ENCODE results near the gene MROH7.

MROH7 gene

DNA sequence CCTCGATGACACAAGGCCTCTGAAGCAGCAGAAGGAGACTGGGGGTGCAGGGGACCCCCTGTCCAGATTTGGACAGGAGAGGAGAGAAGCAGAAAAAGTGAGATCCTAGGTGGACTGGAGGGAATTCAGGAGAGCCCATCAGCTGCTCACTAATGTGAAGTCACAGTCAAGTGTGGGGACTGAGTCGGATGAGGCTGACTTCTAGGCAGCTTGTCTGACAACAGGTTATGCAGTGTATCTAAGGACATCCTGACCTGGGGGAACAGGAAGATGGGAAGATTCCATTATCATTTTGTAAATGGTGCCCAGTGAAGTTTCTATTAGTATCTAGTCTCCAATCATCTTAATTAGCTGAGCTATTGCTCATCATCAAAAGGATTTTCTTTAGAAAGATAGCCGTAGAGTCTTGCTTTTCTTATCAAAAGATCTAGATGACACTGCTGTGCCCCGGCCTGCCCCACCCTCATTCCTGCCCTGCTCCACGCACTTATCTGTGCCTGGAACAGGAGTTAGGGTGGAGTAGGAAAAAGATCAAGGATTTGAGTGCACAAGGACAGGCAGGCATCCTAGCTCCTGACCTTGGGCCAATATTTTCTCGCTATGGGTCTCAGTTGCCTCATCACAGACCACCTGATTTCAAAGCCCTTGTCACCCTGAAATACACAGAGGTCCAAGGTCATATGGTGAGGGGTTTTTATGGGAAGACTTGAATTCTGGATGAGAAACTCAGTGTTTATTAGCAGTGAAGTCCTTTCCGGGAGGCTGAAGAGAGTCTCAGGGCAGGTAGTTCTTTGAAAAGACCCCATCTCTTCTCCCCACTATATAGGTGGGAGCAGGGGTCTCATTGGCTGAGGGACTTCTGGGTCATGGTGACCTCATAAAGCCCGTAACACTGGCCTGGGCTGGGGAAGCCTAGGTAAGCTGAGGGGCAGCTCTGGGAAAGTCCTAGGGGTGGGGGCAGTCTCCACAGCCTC is at the start of gene MROH7:
Gene MROH7 (plus strand): TSS at position 924 of the 974 bp plus-strand sequence. CDS start 11,141 bp downstream, outside the sequence.
- no peak for DNase-seq

DNA sequence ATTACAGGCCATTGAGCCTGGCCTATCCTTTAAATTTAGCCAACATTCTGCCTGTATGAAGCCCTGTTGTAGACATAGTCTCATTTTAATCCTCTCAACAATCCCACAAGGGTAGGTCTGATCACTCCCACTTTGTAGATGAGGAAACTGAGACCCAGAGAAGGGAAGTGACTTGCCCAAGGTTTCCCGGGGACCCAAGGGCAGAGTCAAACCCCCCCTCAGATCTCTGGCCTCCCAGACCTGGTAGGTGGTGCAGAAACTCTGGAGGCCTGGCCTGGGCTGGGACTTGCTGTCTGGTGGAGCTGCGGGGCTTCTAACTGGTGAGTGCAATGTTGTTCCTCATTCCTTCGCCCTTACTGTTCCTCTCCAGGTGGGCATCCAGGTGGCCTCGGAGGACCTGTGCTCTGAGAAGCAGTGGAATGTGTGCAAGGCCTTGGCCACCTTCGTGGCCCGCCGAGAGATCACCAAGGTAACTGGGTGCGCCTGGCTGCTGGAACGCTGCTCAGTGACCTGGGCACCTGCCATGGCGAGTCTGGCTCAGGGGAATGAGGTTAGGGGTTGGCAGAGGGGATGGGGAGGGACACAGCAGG is 47.9 kb upstream of the MROH7 start:
- no peak for DNase-seq

DNA sequence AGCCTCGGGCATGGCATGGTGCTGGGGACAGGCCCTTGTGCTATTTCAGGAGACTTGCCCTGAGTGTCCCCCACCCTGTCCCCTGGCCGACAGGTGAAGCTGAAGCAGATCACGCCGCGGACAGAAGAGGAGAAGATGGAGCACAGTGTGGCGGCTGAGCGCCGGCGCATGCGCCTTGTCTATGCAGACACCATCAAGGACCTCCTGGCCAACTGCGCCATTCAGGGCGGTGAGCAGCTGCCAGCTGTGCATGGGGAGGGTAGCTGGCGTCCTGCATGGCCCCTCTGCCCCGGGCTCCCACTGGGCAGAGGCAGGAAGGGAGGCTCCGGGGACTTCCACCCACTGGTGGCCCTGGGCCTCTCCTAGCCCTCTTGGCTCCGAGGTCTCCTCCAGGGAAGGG is 47.1 kb upstream of the MROH7 start:
- DNase-seq: no peak

DNA sequence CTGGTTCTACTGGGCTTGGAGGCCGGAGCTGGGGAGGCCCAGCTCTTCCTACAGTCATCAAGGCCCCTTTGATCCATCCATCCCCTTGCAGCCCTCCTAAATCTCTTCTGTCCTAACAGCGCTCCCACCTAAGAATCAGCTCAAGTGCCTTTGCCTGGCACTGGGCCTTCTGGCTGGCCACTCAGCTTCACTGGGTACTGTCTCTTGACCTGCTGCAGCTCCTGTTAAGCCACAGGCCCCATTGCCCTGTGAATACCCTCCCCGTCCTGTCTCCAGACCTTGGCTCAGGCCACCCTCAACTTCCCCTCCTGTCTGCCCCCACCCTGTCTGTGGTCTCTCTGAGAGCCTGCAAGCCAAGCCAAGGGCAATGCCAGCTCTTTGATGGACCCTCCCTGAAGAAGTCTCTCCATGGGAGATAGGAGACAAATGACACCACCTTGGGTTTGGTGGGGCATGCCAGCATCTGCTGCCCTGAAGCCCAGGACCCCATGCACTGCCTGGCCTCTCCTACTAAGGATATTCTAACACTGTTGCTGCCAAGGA is 45.6 kb upstream of the MROH7 start:
- no peak for DNase-seq

DNA sequence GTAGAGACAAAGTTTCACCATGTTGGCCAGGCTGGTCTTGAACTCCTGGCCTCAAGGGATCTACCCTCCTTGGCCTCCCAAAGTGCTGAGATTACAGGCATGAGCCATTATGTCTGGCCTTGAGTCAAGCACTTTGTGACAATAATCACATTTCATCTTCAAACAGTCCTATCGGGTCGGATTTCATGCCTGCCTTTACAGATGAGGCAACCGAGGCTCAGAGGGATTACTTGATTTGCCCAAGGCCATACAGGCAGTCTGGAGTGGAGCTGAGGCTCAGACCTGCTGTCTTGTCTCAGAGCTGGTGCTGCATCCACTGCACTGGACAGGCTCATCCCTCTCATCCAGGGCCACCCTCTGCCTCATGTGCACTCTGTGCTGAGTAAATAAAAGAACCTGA is 44.8 kb upstream of the MROH7 start:
- DNase-seq: no peak

DNA sequence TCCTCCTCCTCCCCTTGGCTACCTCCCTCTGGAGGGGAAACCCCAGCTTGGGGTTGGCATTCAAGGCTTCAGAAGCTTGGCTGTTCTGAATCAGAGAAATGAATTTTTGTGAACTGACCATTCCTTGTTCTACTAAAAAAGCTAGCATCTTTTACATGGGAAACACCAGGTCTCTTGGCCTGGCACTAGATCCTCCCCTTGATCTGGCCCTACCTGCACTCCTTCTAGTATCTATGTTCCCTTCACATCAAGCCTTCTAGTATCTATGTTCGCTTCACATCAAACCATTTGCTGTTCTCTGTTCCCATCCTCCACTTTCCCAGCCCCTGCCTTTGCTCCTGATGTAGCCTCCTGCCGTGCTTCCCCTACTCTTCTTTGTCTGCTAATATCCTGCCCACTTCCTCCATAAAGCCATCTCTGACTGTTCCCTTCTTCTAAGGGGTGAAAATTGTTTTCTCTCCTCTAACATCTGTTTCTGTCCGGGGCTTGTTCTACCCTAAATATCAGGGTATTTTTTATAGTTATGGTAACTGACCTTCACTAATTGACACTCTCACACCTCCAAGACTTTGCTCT is 44.0 kb upstream of the MROH7 start:
- no peak for DNase-seq

DNA sequence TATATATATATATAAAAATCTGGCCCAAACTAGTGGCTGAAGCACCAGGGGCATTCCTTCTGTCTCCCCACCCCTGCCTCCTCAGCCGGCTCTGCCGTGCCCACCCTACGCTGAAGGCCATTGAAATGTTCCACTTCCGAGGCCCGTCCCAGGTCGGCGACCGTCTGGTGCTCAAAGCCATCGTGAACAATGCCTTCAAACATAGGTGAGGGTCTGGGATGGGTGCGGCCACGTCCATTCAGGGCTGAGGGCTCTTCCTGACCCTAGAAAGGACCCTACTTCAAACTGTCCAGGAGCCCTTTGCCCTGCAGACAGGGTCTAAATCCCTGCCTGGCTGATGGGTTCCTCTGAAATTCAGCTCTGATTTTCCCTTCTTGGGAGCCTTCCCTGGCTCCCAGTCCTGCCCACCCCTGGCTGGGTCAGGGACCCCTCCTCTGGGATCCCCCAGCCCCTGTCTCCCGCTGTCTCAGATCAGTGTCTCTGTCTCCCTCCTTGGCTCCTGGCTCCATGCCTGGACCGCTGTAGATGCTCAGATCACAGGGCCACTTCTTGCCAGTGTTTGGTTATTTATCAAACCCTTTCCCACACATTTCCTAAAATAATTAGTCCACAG is 42.3 kb upstream of the MROH7 start:
- DNase-seq: no peak

DNA sequence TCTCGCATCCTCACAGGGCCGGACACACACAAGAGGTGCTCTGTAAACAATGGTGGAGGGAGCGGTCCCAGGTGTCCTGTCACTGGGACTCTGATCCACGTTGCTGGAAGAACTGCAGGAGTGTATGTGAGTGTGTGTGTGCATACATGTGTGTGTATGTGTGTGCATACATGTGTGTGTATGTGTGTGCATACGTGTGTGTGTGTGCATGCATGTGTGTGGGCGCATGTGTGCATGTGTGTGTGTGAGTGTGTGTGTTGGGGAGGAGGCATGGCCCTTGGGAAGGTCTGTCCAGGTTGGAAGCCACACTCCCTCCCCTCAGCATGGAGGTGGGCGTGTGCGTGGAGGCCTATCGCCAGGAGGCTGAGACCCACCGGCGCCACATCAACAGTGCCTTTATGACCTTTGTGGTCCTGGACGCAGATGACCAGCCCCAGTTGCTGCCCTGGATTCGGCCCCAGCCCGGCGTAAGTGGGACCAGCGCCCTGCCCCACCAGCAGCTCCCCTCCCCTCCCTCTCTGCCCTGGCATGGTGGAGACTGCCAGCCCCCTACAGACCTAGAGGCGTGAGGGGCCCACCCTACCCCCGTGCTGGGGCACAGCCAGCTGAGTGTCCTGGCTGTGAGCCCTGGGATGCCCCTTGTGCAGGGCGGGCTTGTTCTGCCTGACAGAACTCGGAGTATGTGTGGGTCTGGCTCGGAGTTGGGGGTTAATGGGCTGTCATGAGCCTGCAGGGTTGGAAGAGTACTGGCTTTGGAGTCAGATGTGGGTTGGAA is 40.5 kb upstream of the MROH7 start:
- DNase-seq: no peak

DNA sequence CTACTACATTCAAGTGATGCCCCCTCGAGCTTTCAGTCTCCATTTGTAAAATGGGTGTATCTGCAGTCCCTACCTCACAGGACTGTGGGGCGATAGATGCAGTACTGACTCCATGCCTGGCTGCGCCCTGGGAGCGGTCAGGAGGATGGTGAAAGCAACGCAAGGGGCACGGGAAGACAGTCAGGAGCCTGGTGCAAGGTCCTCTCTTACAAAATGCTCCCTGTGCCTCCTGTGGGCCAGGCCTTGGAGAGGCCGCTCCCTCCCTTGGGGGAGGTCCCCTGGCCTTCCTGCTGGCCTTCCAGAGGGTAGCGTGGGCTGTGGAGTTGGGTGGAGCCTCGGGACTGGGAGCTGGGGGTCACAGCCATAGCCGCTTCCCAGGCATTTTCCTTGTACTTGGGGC is 39.9 kb upstream of the MROH7 start:
- no peak for DNase-seq

DNA sequence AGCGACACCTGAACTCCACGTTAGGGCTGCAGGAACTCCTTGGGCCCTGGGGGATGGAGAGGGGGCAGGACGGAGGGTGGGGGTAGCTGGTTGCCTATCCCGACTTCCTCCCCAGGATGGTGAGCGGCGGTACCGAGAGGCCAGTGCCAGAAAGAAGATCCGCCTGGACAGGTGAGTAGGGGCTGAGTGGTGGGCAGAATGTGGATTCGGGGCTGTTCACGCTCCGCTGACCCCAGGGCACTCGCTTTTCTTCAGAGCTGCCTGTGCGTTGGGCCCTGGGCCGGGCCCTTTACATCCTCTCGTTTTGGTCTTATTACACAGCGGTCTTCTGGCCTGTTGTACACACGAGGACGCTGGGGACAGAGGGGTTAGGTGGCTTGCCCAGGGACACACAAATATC is 39.0 kb upstream of the MROH7 start:
- DNase-seq: no peak

DNA sequence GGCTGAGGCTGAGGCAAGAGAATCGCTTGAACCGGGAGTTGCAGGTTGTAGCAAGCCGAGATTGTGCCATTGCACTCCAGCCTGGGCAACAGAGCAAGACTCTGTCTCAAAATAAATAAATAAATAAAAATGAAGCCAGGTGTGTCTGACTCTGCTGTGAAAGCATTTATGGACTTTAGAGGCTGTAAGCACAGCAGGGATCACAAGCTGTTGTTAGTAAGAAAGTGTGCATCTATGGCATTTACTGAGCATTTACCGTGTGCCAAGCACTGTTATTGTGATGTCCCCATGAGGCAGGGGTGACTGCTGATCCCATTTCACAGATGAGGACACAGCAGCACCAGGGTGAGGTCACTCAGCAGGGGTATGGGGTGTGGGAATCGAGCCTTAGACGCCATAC is 38.3 kb upstream of the MROH7 start:
- no peak for DNase-seq

DNA sequence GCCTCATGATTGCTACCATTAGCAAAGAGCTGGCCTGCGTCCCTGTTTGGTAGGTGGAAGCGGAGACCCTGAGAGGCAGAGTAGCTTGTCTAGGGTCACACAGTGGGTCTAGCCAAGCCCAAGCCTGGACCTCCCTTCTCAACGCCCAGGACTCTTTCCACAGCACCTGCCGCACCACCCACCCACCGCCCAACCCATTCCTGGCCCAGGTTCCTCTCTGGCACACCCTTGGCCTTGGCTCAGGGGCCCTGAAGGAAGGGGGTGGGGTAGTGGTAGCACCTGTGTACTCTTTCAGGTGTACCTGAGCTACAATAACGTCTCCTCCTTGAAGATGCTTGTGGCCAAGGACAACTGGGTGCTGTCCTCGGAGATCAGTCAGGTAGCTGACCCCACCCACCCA is 37.5 kb upstream of the MROH7 start:
- DNase-seq: no peak

DNA sequence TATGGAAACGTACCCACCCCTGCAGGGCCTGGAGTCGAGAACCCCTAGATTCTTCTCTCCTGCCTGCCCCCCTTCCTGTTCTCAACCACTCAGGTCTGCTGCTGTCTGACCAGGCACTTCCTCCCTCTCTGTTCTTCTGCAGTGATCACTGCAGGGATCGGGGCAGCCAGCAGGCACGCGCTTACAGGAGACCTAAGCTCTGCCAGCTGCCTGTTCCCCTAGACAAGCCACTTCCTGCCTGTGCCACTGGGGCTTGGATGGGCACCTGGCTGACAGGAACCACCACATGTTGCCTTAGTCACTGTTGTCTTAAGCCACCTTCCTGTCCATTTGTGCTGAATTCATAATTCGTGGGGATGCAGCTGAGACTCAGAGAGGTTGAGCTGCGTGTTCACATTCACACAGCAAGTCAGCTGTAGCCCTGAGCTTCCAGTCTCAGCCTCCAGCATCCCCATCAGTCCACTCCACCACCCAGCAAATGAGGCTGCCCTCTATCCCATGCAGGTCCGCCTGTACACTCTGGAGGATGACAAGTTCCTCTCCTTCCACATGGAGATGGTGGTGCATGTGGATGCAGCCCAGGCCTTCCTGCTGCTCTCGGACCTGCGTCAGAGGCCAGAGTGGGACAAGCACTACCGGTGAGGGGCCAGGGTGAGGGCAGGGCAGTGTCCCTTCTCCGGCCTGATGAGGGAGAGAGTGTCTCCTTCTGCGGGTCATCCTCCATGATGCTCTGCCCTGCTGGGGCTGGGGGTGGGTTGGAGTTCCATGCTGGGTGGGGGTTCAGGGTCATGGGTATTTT is 36.8 kb upstream of the MROH7 start:
- peak; percentile 81 for DNase-seq

DNA sequence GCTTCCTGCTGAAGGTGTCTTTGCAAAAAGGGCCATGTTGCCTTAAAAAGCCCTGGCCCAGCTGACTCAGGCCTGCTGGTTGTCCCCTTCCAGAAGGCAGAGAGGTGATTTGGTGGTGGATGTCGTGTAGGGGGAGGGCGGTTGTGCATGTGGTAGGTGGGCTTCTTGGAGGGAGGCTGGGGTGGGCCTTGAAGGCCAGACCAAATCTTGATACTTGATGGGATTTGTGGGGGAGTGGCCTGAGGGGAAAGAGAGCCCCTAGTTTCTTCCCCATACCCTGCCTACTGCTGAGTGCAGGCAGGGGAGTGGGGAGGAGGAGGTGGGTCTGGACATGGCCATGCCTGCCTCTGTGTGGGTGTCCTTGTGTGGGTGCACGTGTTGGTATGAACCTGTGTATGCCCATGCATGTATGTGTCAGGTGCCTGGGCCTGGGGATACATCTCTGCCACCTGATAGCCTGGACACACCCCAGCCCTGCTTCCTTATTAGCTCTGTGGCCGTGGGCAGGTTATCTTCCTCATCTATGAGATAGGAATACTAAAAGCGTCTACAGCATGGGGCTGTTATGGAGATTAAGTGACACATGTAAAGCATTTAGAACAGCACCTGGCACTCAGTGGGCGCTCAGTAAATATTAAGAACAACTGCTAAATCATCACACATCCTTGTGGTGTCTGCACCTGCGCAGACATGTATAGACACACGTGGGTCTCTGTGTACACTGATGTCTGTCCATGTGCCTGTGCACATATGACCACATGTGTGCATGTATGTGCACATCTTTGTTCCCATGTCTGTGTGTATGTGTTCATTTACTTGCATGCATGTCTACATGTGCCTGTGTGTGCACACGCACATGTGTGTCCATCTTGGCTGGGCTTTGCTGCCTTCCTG is 35.2 kb upstream of the MROH7 start:
- DNase-seq: no peak

DNA sequence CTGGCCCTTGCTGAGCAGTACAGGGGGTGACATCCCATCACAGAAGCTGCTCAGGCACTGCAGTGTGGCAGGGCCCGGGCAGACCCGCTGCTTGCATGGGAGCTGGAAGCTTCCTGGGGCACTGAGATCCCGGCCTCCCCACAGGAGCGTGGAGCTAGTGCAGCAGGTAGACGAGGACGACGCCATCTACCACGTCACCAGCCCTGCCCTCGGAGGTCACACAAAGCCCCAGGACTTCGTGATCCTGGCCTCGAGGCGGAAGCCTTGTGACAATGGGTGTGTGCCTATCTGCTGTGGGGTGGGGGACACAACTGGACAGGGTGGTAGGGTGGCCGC is 34.6 kb upstream of the MROH7 start:
- DNase-seq: no peak

DNA sequence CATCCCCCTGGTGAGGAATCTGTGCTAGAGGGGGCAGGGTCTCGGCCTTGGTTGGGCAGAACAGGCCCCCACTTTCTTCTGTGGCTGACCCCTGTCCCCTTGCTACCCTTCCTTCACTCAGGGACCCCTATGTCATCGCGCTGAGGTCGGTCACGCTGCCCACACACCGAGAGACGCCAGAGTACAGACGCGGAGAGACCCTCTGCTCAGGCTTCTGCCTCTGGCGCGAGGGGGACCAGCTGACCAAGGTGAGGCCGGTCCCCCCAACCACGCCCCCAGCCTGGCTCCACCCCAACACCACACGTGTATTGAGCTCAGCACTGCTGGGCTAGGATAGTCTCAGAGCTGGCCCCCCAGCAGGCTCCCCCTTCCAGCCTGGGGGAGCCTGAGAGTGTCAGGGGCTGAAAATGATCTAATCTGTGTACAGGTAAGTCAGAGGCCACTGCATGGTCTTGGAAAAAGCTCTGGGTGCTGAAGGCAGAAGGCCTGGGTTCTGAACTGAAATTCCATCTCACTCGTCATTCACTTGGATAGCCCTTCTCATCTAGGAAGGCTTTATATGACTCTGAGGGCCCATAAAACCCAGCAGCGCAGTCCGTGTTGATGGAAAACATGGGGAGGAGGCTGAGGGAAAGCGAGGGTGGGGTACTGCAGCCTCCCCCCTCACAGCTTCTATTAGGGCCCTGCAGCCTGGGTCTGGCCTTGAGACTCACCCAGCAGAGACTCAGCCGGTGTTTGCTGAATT is 33.6 kb upstream of the MROH7 start:
- DNase-seq: no peak

DNA sequence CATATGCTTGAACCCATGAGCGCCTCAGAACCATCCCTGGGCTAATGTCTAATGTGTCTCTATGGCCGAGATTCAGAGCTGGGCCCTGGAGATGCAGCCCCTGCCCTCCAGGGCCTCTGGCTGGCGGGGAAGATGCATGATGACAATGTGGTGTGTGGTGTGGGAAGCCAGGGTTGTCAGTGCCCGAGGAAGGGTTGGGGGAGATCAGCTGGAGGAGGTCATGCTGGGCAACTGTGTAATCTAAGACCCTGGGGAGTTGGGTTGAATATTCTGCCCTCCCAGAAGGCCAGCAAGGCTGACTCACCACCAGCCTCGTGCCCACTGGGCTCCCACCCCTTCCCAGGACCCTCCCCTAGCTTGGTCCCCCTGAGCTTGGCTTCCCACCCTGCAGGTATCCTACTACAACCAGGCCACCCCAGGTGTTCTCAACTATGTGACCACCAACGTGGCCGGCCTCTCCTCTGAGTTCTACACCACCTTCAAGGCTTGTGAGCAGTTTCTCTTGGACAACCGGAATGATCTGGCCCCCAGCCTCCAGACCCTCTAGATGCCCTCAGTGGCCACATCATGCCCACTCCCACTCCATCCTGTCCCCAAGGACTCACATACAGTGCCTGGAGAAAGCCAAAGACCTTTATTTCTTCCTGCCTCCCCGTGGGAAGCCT is 32.9 kb upstream of the MROH7 start:
- no peak for DNase-seq

DNA sequence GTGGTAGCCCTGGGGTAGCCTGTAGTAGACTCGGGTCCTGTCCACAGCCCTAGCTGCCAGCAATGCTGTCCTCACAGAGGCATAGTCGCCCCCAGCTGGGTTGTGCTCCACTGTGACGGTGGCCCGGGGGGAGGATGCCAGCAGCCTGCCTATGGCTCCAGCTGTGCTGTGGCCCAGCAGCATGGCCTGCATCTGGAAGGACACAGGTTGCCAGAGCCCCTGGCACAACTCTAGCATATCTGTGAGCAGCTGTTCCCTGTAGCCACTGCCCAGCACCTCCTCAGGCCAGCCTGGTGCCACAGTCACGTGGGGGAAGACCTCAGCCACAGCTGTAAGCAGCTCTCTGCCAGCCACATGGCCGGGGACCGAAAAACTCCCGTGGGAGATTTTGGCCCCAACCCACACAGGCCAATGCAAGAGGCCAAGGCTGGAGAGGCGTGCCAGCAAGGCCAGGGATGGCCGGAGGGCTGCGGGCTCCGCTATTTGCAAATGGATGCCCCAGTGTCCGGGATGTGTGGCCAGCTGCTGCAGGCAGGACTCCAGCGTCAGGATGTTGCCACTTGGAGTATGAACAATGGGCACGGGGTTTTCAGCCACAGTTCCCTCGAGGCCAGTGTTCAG is 32.2 kb upstream of the MROH7 start:
- DNase-seq: no peak

DNA sequence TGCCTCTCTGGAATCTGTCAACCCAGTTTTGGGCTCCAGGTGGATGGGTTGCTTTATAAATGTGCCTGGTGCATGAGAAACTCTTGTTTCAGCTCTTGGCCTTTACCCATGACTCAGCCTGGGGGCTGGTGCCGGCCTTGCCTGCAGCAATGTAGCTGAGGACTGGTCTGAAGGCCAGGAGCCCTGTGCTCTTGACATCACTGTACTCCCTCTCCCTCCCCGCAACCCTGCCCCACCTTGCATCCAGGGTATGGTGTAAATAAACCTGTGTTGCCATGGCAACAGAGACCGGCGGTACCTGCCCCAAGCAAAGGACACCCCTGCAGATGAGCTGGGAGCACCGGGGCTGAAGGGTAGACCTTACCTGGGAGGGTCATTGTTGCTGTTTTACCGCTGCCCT is 31.5 kb upstream of the MROH7 start:
- no peak for DNase-seq
